B cell (primary cell): ENCODE data around the gene RAD51B. TPM values are rescaled to one million over a fixed set of nuclear protein-coding genes. Genes with fewer than 3 reads are reported as not detected.

Experiments
- ATAC-seq: fragments of 200-7000 bp; cut with Tn5 transposase; one replicate; pipeline ENCODE4 v1.10.0; 2021; ENCODE audit warnings: low read depth, mild to moderate bottlenecking, moderate number of reproducible peaks, moderate library complexity
- CTCF ChIA-PET: fragments of 350-600 bp; sonication (Branson Sonifier 250); formaldehyde crosslinking; loops from one replicate; lab custom pipeline; 2021; ENCODE audit warnings: antibody characterized with exemption, inconsistent platforms; lab: Charles Lee
- POLR2A ChIA-PET: fragments of 350-600 bp; sonication (Branson Sonifier 250); formaldehyde crosslinking; loops from one replicate; lab custom pipeline; 2021; ENCODE audit warnings: antibody characterized with exemption; lab: Charles Lee
- DNase-seq: peaks from one replicate; pipeline ENCODE4 v3.0.0; 2013
- H2AFZ ChIP-seq: 2 replicates; pipeline ENCODE4 v1.6.1; 2012; ENCODE audit warnings: mild to moderate bottlenecking, low read depth, low read length; ENCODE audit not compliant: insufficient read depth, poor library complexity, severe bottlenecking
- H3K27ac ChIP-seq, 2 donors: 1 replicate in 1 of 2; 2 replicates in 1 of 2; pipeline ENCODE4 v1.5.1; 2012 to 2013; ENCODE audit warnings: low read length in 2 of 2, mild to moderate bottlenecking in 2 of 2, moderate library complexity in 1 of 2
- H3K27me3 ChIP-seq, 4 experiments: fragments of 200-600 bp in 1 of 4; sonication (generic) in 1 of 4; replicated peaks in 1 of 4; 1 replicate in 2 of 4; 2 replicates in 2 of 4; pipeline versions ENCODE4 v1.6.1 to v1.7.0; 2013 to 2016; ENCODE audit warnings: low read length in 3 of 4, mild to moderate bottlenecking in 2 of 4, mixed read lengths in 1 of 4, moderate library complexity in 1 of 4; ENCODE audit not compliant: insufficient read depth in 4 of 4, control insufficient read depth in 3 of 4; ENCODE audit errors: control extremely low read depth in 1 of 4
- H3K36me3 ChIP-seq, 2 experiments: replicated peaks in 1 of 2; 1 replicate in 1 of 2; 2 replicates in 1 of 2; pipeline versions ENCODE4 v1.6.1 to v1.7.1; 2013; ENCODE audit warnings: low read length in 1 of 2; ENCODE audit not compliant: insufficient read depth in 2 of 2, control insufficient read depth in 1 of 2; ENCODE audit errors: control extremely low read depth in 1 of 2, extremely low read depth in 1 of 2
- H3K4me1 ChIP-seq, 2 donors: fragments of 200-600 bp in 1 of 2; sonication (generic) in 1 of 2; 1 replicate in 1 of 2; 2 replicates in 1 of 2; pipeline versions ENCODE4 v1.5.1 to v1.6.1; 2013 to 2017; ENCODE audit warnings: low read length in 2 of 2; ENCODE audit not compliant: control insufficient read depth in 2 of 2, insufficient read depth in 2 of 2
- H3K4me2 ChIP-seq: replicated peaks from 2 replicates; pipeline ENCODE3; 2012; ENCODE audit warnings: mild to moderate bottlenecking, low read depth, low read length; ENCODE audit not compliant: poor library complexity, severe bottlenecking
- H3K4me3 ChIP-seq, 5 experiments: fragments of 200-600 bp in 1 of 5; sonication (generic) in 1 of 5; 1 replicate in 3 of 5; 2 replicates in 2 of 5; pipeline versions ENCODE4 v1.5.1 to v1.7.0; 2011 to 2016; ENCODE audit warnings: low read length in 4 of 5, mild to moderate bottlenecking in 4 of 5, low read depth in 2 of 5, control low read depth in 1 of 5, moderate library complexity in 1 of 5; ENCODE audit not compliant: insufficient read depth in 1 of 5; ENCODE audit errors: control extremely low read depth in 1 of 5, extremely low read depth in 1 of 5
- H3K79me2 ChIP-seq: fragments of 200-600 bp; sonication (generic); one replicate; pipeline ENCODE4 v1.6.0; 2016; ENCODE audit warnings: low read length; ENCODE audit not compliant: control insufficient read depth, insufficient read depth
- H3K9ac ChIP-seq: fragments of 200-600 bp; sonication (generic); 2 replicates; pipeline ENCODE4 v1.6.1; 2017; ENCODE audit warnings: mild to moderate bottlenecking, low read length, moderate library complexity
- H3K9me3 ChIP-seq, 3 donors: one replicate each; pipeline versions ENCODE4 v1.6.1 to v1.7.1; 2013; ENCODE audit warnings: low read length in 2 of 3; ENCODE audit not compliant: control insufficient read depth in 2 of 3, insufficient read depth in 1 of 3; ENCODE audit errors: control extremely low read depth in 1 of 3
- H4K20me1 ChIP-seq: 2 replicates; pipeline ENCODE4 v1.6.0; 2012; ENCODE audit warnings: mild to moderate bottlenecking, low read length; ENCODE audit not compliant: insufficient read depth, control insufficient read depth, poor library complexity, severe bottlenecking
- H3K27ac Mint-ChIP-seq: one replicate; pipeline ENCODE4 v1.8.0; 2021; ENCODE audit warnings: mixed read lengths
- H3K27me3 Mint-ChIP-seq: one replicate; pipeline ENCODE4 v1.8.0; 2021; ENCODE audit warnings: mixed read lengths
- H3K4me1 Mint-ChIP-seq: one replicate; pipeline ENCODE4 v1.8.0; 2021; ENCODE audit warnings: mixed read lengths
- H3K4me3 Mint-ChIP-seq: one replicate; pipeline ENCODE4 v1.8.0; 2021; ENCODE audit warnings: mixed read lengths
- H3K9me3 Mint-ChIP-seq: one replicate; pipeline ENCODE4 v1.8.0; 2022; ENCODE audit warnings: mixed read lengths; ENCODE audit not compliant: insufficient read depth
- CTCF ChIP-seq: fragments of 200-600 bp; IDR thresholded peaks from one replicate; pipeline ENCODE4 v1.8.0; 2022; ENCODE audit warnings: antibody characterized with exemption, mild to moderate bottlenecking
- EZH2 ChIP-seq: IDR thresholded peaks from 2 replicates; pipeline ENCODE4 v1.6.1; 2012; ENCODE audit warnings: borderline replicate concordance, low read depth, mild to moderate bottlenecking, moderate library complexity, low read length; ENCODE audit not compliant: insufficient read depth, poor library complexity, severe bottlenecking
- WGBS: methylation state at CpG from one replicate; pipeline ENCODE4 v1.1.5; 2013; ENCODE audit warnings: missing lambda C conversion rate; ENCODE audit not compliant: insufficient coverage; 5-methylcytosine and 5-hydroxymethylcytosine counted together
- intact Hi-C: fragments of 100-400 bp; cut with micrococcal nuclease; formaldehyde crosslinking; loops from one replicate; pipeline ENCODE4 v1.10.0; 2022
- polyA plus RNA-seq: library from polyadenylated mRNA; depleted of rRNA; stranded (reverse); fragments of >200 nt; gene quantifications from 2 replicates; pipeline ENCODE4 v1.2.3, GENCODE V29; 2012
- total RNA-seq, 2 donors: library from RNA; stranded (reverse); fragments of 120-200 nt in 1 of 2; gene quantifications; 1 replicate in 1 of 2; 2 replicates in 1 of 2; pipeline versions ENCODE4 v1.2.3 to v1.2.4, GENCODE V29; 2013 to 2022

RAD51B gene
- total and polyA plus RNA-seq, 2 donors (not counting 1 experiment from before 2014, with no cell fraction given), result 6.5 to 60.6 TPM

GRCh38 chr14:68444449-68445168 is 625.0 kb downstream of the RAD51B start:
- no peak overlapping the region for H2AFZ ChIP-seq
- WGBS, result 0% methylated on average over 2 of the region's 2 CpGs
- H3K4me3 Mint-ChIP-seq, result no peak overlapping the region
- ChIA-PET POLR2A (interaction anchor here (0.6 to 0.8 kb wide), 5 partner anchors 13 to 349 kb away, joined by 3 to 11 read pairs (median 4); no protein-coding TSS in a partner anchor), CTCF (interaction anchor here (0.7 to 1.3 kb wide), 3 partner anchors 10 to 44 kb away, joined by 3 to 4 read pairs (median 3); no protein-coding TSS in a partner anchor)
- no peak overlapping the region for H3K4me2 ChIP-seq
- H3K27ac ChIP-seq, result no peak overlapping the region
- H3K27me3 ChIP-seq, result no peaks in the 10 kb centered on the region
- no peaks in the 10 kb centered on the region for H3K9me3 Mint-ChIP-seq
- H3K4me3 ChIP-seq, result no peak overlapping the region
- no peaks in the 10 kb centered on the region for H3K79me2 ChIP-seq
- H3K36me3 ChIP-seq, result no peaks in the 10 kb centered on the region
- no peaks in the 10 kb centered on the region for H4K20me1 ChIP-seq
- ATAC-seq (no peak), DNase-seq (no peak)
- H3K4me1 ChIP-seq, result peaks cover 3 to 5% of the 10 kb centered on the region in 2 donors
- no peaks in the 10 kb centered on the region for H3K27me3 Mint-ChIP-seq
- TF ChIP-seq CTCF (no peak), EZH2 (no peak)
- intact Hi-C loops, result no loop called here
- H3K27ac Mint-ChIP-seq, result no peak overlapping the region
- no peaks in the 10 kb centered on the region for H3K9me3 ChIP-seq
- H3K4me1 Mint-ChIP-seq, result peaks cover 16% of the 10 kb centered on the region
- H3K9ac ChIP-seq, result no peak overlapping the region
